Measurements from ENCODE around the gene CCDC30.
"Not testable (repeated sequence)": the region's sequence is repeated elsewhere in the genome, so short reads cannot be mapped to it uniquely, and the experiment has no call there.

CCDC30 gene

DNA sequence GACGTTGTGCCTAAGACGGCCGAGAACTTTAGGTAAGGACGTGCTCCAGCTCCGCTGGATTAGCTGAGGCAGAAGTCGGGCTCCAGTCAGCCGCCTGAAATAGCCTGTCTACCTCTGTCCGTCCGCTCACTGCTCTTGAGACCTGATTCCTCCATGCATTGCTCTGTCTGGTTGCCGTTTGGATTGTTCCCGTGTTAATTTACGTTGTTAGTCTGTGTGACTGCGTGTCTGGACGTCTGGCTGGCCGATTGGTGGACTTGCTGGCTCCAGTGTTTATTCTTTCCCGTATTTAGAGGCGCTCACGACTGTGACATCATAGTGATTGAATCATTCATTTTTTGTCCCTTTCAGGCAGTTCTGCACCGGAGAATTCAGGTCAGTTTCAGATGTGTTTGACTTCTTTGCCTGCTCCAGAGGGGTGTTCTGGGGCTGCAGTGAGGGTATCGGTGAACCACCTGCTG, 195.8 kb downstream of the CCDC30 start:
- DNase-seq: no peak

DNA sequence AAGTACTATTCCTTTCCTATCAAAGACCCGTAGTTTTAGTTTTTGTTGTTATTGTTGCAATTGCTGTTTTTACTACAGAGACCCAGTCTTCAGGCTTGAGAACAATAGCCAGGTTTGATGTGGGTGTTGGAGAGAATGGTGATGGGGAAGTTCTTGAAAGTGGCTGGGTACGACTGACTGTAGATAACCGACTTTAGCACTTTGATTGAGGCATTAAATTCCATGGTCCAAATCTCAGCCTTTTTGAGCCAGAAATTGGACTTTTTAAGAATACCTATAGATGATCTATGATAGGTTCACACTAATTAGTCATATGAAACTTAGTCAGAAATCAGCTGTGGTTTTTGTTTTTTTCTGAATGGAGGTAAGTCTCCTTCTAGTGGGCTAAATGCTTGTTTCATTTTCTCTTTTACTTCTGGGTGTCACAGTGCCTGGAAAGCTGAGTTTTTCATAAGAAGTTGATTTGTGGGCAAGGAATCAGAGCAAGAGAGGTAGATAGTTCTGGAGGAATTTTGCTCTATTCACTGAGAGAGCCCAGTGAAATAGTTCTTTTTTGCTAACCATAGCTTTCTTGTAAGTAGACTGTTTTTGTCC, 197.9 kb downstream of the CCDC30 start:
- DNase-seq: no peak

DNA sequence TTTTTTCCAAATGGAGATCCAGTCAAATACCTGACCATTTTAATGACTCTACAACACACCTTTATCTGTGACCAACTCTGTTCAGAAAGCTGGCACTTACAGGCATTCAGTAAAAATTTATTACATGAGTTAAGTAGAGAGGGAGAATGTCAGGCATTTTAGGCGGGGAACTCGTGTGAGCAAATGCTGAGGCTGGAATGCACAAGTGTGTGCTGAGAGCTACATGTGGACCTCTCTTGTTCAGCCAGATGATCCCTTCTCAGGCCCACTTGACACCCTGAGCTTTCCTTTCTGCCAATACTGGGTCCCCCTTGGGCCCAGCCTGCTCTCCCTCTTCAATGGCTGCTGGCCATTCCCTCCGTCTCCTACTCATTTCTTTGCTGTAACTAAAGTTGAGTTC, 206.8 kb downstream of the CCDC30 start:
- no peak for DNase-seq

DNA sequence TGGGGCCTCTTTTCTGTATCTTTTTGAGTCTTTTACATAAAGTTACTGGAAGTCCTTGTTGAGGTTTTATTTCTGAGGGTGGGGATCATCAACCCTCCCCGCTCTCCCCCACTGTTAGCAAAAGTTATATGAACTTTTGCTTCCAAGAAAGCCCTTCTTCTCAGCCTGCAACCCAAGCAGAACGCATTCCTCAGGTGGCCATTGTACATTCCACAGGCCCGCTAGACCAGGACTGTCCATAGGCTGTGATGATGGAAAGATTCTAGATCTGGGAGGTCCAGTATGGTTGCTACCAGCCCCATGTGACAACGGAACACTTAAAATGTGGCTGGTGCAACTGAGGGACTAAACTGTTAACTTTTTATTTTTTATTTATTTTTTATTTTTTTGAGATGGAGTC, 207.3 kb downstream of the CCDC30 start:
- DNase-seq: no peak

DNA sequence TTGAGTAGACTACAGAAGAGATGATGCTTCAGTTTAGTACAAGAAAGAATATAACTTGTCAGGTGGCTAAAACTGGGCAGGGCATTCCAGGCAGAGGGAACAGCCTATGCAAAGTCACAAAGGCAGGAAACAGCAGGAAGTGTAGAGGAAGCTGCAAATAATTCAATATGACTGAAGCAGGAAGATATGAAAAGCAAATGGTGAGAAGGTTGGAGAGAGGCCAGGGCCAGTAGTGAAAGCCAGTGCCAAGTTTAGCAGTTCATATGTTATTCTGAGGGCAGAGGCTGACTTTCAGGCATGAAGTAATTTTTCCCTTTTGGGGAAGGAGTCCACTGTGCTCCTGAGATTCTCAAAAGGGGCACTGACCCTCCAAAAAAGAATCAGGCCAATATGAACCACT, 211.1 kb downstream of the CCDC30 start:
- no peak for DNase-seq

DNA sequence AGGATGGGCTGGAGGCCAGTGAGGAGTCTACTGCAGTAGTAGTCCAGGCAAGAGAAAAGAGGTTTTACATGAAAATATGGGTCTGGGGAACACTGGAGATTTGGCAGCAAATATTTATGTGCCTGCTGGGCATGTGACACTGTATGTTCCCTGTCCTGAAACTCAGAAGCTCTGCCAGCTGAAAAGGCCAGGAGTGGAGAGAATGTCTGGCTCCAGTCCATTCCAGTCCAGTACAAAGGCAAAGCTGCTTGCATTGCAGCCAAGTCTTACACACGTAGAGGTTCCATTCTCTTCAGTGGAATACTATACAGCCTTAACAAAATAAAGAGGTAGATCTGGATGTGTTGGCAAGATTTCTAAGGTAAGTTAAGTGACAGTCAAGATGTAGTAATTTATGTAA, 211.6 kb downstream of the CCDC30 start:
- no peak for DNase-seq

DNA sequence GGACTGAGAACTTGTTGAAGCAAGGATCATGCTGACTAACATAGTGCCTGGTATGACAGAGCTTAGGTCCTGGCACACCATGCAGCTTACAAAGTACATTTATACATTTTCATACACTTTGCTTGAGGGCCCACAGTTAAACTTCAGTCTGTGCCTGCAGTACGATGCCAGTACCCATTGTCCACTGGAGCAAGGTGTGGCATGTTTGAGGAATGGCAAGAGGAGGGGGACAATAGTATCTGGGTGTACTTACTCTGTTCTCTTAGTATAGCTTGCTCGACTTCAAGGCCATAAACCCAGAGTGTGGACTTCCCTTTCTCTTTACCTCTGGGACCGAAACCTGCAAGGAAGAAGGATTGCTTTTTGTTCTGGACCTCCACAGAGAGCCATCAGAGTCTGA, 212.4 kb downstream of the CCDC30 start:
- DNase-seq: no peak

DNA sequence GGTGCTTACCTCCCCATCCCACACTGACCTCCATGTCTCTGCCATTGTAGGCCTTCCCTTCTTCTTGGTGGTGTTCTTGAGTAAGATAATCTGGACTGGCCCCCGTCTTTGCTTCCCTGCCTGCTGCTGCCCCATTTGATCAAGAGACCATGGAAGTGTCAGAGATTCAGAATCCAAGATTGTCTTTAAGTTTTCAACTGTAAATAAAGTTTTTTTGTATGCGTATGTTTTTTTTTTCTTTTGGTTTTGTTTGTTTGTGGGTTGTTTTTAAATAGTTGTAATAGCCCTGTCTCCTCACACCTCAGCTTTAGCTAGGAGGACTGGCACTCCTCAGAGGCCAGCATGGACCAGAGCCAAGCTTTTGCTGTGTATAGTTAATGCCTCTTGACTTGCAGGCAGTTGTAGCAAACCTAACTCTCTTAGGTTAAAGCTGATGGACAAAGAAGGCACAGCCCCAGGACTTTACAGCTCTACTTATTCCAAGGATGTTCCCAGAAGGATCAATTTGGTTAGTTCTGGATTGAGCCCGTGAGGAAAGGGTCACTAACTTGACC, 213.5 kb downstream of the CCDC30 start:
- no peak for DNase-seq

DNA sequence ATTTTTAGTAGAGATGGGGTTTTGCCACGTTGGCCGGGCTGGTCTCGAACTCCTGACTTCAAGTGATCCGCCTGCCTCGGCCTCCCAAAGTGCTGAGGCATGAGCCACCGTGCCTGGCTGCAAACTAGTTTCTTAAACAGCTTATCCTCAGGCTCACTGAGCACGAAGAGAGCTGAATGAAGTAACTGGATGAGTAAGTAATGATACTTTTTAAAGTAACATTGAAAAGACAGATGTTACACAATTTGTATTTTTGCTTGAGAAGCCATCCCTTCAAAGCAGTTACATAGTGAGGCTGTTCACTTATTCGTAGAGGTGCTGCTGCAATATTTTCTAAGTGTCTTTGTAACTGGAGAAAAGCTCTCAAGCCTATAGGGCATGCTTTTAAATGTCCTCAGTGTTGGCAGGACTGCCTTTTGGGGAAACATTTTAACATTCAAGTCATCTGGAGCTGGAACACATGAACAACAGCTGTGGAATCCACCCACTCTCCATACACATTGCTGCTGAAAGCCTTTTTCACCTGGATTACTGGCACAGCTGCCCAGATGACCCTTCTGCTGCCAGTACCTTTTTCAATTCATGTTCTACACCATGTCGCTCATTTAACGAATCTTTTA, 216.4 kb downstream of the CCDC30 start:
- DNase-seq: no peak

DNA sequence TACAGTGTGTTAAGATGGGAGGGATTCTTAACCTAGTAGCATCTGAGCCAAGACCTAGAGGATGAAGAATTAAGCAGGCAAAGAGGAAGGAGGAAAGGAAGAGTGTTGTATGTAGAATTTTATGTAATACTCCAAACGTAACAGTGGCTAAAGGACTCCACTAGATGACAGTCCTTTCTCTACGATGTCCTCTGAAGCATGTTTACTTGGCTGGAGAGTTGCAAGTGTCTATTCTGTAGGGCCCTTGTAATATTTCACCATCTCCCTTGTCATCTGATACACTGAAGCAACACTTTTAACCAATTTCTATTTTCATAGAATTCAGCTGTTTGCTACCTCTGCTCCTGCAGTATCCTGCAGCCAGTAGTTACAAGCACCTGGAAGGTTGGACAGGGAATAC, 217.0 kb downstream of the CCDC30 start:
- no peak for DNase-seq

DNA sequence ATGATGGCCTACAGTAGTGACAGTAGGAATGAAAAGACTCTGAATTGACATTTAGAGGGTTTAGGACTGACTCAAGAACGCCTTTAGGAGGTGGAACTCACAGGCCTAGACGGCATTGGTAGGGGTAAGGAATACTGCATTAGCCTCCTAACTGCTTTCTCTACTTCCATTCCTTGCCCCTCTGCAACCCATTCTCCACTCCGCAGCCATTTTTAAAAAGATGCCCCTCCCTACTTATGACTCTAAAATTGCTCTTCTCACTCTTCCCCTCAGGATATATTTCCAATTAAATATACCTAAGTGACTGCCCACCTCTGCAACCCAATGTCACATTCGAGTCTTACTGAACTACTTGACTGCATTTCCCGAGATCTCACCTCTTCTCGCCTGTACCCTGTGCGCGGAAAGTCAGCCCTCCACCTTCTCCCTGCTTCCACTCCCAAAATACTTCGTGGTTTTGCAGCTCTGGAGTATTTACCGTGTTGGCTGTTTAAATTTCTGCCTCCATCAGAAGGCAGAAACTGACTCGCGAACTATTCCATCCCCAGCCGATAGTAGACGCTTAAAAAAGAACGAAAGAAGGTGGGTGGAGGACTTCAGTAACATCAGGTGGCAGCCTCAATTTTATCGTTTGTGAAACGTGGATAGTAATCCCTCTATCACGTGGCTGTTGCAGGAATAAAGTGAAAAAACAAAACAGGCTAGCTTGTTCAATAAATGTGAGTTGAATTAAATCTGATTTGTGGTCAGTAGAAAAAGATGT, 218.0 kb downstream of the CCDC30 start:
- peak; percentile 24 for DNase-seq

DNA sequence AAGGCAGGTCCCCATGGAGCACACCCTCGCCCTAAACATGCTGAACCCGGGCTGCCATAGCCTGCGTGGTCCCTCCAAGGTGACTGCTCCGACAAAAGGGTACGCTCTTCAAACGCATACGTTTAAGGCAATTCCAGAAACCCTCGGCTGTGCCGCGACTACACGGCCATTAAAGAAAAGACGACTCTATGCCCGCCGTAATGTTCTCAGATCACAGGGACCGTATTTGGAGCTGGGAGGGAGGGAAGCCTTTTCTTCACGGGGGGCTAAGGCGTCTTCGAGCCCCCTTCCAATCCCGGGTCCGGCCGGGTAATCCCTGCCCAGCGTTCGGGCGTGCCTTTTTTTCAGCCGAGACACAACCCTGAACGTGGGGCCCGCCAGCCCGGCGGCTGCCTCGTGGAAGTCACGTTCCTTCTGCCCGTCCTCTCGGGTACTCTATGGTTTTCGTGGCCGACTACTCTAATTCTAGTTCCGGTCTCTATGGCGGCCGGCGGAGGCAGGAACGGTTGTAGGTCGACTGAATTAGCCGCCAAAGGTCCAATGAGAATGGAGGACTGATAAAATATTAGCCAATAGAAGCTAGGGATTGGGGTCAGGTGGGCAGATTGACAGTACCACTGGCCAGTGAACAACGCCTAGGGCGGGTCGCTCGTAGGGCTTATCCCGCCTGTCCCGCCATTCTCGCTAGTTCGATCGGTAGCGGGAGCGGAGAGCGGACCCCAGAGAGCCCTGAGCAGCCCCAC, 218.8 kb downstream of the CCDC30 start, which contains the start of gene YBX1:
Gene YBX1 (plus strand): TSS at position 678 of the 743 bp plus-strand sequence. CDS start 148 bp downstream, outside the sequence.
- DNase-seq: peak; percentile 95

DNA sequence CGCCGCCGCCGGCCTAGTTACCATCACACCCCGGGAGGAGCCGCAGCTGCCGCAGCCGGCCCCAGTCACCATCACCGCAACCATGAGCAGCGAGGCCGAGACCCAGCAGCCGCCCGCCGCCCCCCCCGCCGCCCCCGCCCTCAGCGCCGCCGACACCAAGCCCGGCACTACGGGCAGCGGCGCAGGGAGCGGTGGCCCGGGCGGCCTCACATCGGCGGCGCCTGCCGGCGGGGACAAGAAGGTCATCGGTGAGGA, 219.3 kb downstream of the CCDC30 start:
- not testable (repeated sequence) for DNase-seq

DNA sequence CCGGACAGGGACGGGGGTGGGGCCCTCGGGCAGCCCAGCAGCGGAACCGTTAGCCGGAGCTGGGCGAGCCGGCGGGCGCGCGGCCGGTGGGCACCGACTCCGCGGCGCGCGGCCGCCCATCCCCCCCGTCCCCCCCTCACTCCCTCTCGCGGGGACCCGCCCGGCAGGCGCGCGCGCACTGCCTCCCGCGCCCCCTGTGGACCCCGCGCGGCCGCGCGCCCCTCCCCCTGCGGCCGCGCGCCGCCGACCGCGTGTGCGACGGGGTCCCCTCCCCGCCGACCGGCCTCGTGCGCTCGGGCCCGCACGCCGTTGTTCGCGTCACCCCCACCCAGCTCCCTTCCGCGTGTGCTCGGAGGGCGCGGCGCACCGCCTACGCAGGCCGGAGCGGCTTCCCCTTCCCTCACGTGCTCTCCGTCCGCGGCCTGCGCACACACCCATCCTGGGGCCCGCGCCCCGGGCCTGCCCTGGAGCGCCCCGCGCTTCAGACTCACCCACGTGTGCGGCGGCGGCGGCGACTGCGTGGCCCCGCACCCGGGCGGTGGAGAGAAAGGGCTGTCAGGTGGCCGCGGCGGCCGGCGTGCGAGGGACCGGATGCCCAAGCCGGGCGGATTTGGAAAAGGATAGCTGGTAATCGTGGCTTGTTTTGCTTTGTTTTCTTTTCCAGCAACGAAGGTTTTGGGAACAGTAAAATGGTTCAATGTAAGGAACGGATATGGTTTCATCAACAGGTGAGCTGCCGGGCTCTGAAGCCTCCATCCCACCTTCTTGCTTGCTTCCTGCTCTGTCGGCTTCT, 219.8 kb downstream of the CCDC30 start:
- peak; percentile 68 for DNase-seq

DNA sequence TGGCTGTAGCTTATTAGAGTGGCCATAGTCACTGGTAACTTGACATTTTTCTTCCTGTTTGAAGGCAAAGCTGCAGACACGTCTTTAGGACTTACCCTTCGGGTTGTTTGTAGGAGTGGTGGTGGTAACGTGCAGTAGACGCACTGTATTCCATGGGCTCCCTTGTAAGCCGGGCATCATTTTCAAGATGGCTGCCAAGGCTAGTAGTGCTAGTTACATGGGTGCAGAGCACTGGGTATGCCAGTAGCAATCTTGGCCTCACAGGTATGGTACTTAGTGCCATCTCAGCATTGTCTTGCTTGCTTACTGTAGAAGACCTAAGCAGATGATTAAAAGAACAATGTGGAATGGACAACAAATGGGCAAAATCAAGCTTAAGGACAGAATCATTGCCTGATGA, 221.1 kb downstream of the CCDC30 start:
- peak; percentile 24 for DNase-seq

DNA sequence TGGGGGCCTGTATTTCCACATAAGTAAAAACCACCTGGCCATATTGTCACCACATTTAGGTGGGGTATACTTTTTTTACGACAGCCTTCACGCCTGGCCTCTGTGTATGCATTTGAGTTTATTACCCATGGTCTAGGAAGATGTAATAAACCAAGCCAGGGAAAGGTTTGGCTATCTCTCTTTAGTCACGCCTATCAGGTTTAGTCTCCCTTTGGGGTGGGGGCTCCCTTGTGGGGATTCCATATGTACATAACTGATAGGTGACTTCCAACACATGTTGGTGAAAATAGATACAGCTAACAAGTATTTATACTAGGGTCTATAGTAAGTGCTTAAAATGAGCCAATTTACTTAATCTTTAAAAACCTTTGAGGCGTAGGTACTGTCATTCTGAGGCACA, 223.3 kb downstream of the CCDC30 start:
- DNase-seq: no peak

DNA sequence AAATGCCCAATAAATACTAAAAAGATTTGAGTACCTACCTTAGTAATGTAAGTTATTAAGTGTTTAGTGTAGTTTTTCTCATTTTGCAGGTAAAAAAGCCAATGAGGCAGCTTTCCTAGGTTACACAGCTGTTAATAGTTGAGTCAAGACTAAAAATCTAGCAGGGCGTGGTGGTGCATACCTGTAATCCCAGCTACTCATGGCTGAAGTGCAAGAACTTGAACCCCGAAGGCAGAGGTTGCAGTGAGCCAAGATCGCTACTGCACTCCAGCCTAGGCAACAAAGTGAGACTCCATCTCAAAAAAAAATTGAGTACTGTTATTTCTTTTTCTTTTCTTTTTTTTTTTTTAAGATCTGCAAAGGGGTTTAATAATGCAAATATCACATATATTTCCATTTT, 226.8 kb downstream of the CCDC30 start:
- no peak for DNase-seq

DNA sequence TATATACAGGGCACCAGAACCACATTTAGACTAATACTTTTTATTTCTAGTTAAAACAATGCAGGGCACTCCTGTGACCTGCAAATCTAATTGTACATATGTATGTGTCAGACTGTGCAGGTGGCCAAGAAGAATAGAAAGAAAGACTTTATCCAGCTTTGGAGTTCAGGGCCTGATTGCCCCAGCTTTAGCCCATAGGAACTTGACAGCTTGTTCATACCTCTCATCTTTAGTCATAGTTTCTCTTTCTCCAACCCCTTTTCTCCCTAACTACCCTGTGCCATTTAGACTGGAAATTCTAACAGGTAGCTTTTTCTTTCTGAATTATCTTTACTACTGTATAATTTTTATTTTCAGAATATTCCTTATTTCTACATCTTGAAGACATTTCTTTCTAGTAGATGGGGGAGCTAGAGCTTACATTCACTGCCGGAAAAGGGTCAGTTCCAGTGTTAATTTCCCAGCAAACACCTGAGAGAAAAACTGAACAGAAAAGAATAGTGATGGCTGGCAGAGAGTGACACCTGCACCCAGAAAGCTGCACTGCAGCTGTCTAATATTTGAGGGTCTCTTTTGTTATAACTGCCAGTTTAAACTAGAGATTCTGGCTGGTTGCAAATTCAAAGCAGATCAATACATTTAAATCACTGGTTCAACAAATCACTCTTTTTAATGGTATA, 227.5 kb downstream of the CCDC30 start:
- no peak for DNase-seq

DNA sequence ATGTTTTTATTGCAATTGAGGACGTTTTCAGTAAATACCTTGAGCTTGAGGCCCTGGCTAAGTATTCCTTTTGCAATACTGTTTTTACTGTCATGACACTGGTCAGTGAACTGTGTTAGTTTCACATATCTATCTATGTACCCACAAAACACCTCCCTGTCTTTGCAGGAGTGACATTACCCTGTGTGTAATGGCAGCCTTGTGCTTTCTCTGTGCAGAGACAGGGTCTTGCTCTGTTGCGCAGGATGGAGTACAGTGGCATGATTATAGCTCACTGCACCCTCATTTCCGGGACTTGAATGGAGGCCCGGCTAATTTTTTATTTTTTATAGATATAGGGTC, 228.0 kb downstream of the CCDC30 start:
- DNase-seq: no peak

DNA sequence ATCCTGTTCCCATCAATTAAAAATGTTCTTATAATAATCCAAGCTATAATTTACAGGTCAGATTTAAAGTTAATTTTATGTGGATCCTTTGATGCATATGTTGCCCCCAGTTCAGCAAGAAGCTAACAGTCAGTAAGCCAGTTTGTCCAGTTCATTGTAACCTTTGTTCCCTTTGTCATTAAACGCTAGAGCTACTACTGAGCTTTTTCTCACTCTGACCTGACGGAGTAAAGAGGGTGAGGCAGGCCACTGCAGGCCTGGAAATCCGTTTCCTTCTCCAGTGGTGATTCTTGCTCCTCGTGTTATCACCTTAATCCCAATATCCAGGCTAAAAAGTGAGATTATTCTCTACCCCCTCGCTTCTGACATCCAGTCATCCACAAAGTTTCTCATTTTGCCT, 229.4 kb downstream of the CCDC30 start:
- no peak for DNase-seq

DNA sequence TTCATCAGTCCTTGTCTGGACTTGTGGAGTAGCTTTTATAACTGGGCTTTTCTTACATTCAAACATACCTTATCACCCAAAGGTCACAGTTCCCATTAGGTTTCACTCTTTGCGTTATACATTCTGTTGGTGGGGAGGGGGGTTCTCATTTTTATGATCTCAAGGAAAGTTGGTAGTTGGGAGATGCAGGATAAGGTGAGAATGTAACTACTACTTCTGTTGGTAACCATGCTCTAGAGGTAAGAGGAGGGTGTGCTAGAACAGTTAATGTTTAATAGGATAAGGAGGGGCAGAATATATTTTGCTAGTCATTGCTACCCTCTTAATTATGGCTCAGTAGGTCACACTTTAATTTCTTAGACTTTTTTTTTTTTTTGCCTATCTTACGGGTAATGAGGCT, 229.8 kb downstream of the CCDC30 start:
- no peak for DNase-seq

Data from activated T-cell treated with anti-CD3 and anti-CD28 coated beads, Interleukin-2, amount 50 U/mL, for 1 hour (primary cell).